Hepatocyte (in vitro differentiated cells): Measurements from ENCODE around the gene CACNG4. TPM values are rescaled to one million over a fixed set of nuclear protein-coding genes. Genes with fewer than 3 reads are reported as not detected.

Experiments used
- DNase-seq: peaks from one replicate; pipeline ENCODE4 v3.0.0-alpha.2; 2016; ENCODE audit warnings: low spot score
- H2AFZ ChIP-seq: fragments of 200-600 bp; sonication (generic); 2 replicates; pipeline ENCODE4 v1.6.0; 2016; ENCODE audit warnings: antibody characterized with exemption, mild to moderate bottlenecking
- H3K27ac ChIP-seq: fragments of 200-600 bp; sonication (generic); 2 replicates; pipeline ENCODE4 v1.5.1; 2016; ENCODE audit warnings: mild to moderate bottlenecking
- H3K27me3 ChIP-seq: fragments of 200-600 bp; sonication (generic); 2 replicates; pipeline ENCODE4 v1.6.1; 2016
- H3K36me3 ChIP-seq: fragments of 200-600 bp; sonication (generic); replicated peaks from 2 replicates; pipeline ENCODE4 v1.5.1; 2016; ENCODE audit warnings: low read depth; ENCODE audit not compliant: insufficient read depth
- H3K4me1 ChIP-seq: fragments of 200-600 bp; sonication (generic); 2 replicates; pipeline ENCODE4 v1.5.1; 2016; ENCODE audit warnings: mild to moderate bottlenecking, moderate library complexity; ENCODE audit not compliant: insufficient read depth
- H3K4me2 ChIP-seq: fragments of 200-600 bp; sonication (generic); 2 replicates; pipeline ENCODE4 v1.6.0; 2016
- H3K4me3 ChIP-seq: fragments of 200-600 bp; sonication (generic); 2 replicates; pipeline ENCODE4 v1.5.1; 2016; ENCODE audit warnings: mild to moderate bottlenecking
- H3K79me2 ChIP-seq: fragments of 200-600 bp; sonication (generic); 2 replicates; pipeline ENCODE4 v1.6.0; 2017; ENCODE audit warnings: mild to moderate bottlenecking
- H3K9me2 ChIP-seq: fragments of 200-600 bp; sonication (generic); replicated peaks from 2 replicates; pipeline ENCODE4 v1.6.0; 2017; ENCODE audit warnings: mild to moderate bottlenecking; ENCODE audit not compliant: insufficient read depth
- H3K9me3 ChIP-seq: fragments of 200-600 bp; sonication (generic); 2 replicates; pipeline ENCODE4 v1.5.1; 2016; ENCODE audit warnings: low read depth, mild to moderate bottlenecking
- H4K20me1 ChIP-seq: fragments of 200-600 bp; sonication (generic); 2 replicates; pipeline ENCODE4 v1.6.0; 2016; ENCODE audit warnings: mild to moderate bottlenecking; ENCODE audit not compliant: insufficient read depth, poor library complexity, severe bottlenecking
- CTCF ChIP-seq: fragments of 200-600 bp; sonication (generic); IDR thresholded peaks from 2 replicates; pipeline ENCODE4 v1.5.1; 2016; ENCODE audit warnings: antibody characterized with exemption, mild to moderate bottlenecking; ENCODE audit not compliant: poor library complexity
- EZH2 ChIP-seq: fragments of 200-600 bp; sonication (generic); IDR thresholded peaks from 2 replicates; pipeline ENCODE4 v1.6.1; 2016; ENCODE audit warnings: antibody characterized with exemption, mild to moderate bottlenecking, borderline replicate concordance
- EZH2phosphoT487 ChIP-seq: fragments of 200-600 bp; sonication (generic); IDR thresholded peaks from one replicate; pipeline ENCODE4 v1.6.1; 2018; ENCODE audit warnings: antibody characterized with exemption, mild to moderate bottlenecking, low read depth, moderate library complexity; ENCODE audit not compliant: unreplicated experiment, severe bottlenecking
- WGBS: methylation state at CpG from one replicate; pipeline ENCODE4 v1.1.6; 2016; ENCODE audit warnings: low lambda C conversion rate; ENCODE audit errors: missing lambda C conversion rate; 5-methylcytosine and 5-hydroxymethylcytosine counted together
- polyA plus RNA-seq: library from polyadenylated mRNA; unstranded; fragments of >200 nt; fragmentation: Nextera tagmentation; extraction: Ambion mirVana; gene quantifications from 2 replicates; pipeline ENCODE4 v1.2.1, GENCODE V29; 2016
- total RNA-seq: library from RNA; depleted of rRNA; stranded (reverse); fragments of >200 nt; gene quantifications from 2 replicates; pipeline ENCODE4 v1.2.3, GENCODE V29; 2014

Gene CACNG4
- total and polyA plus RNA-seq, 2 experiments from 2014 or later, result 3.5 to 3.9 TPM

DNA sequence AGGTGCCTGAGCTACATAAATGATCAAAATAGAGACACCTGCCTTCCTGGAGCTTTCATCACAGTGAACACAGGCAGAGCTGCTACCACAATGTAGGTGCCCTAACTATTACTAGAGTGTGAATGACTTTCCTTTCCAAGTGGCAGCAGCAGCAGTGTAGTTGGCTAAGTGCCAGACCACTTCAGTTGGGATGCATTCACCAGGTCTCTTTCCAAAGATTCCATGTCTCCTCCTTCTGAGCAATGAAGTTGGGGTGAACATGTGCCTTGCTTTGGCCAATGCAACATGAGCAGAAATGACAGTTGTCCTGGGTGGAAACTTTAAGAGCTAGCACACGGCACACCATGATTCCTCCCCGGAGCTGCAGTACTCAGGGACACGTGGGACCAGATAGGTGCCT, 23.3 kb upstream of the CACNG4 start:
- H4K20me1 ChIP-seq, result no peaks in the 10 kb centered on the region
- 95% methylated on average over 3 of the region's 3 CpGs for WGBS
- no peaks in the 10 kb centered on the region for H3K36me3 ChIP-seq
- H3K9me2 ChIP-seq, result no peaks in the 10 kb centered on the region
- DNase-seq, result no peak
- H2AFZ ChIP-seq, result no peak overlapping the region
- no peak overlapping the region for H3K4me2 ChIP-seq
- H3K27me3 ChIP-seq, result no peaks in the 10 kb centered on the region
- H3K9me3 ChIP-seq, result no peaks in the 10 kb centered on the region
- peaks cover 4% of the 10 kb centered on the region for H3K4me1 ChIP-seq
- H3K79me2 ChIP-seq, result no peaks in the 10 kb centered on the region
- no peak for TF ChIP-seq CTCF
- no peak for TF ChIP-seq EZH2phosphoT487
- TF ChIP-seq EZH2, result no peak
- H3K27ac ChIP-seq, result no peak overlapping the region
- H3K4me3 ChIP-seq, result no peak overlapping the region

DNA sequence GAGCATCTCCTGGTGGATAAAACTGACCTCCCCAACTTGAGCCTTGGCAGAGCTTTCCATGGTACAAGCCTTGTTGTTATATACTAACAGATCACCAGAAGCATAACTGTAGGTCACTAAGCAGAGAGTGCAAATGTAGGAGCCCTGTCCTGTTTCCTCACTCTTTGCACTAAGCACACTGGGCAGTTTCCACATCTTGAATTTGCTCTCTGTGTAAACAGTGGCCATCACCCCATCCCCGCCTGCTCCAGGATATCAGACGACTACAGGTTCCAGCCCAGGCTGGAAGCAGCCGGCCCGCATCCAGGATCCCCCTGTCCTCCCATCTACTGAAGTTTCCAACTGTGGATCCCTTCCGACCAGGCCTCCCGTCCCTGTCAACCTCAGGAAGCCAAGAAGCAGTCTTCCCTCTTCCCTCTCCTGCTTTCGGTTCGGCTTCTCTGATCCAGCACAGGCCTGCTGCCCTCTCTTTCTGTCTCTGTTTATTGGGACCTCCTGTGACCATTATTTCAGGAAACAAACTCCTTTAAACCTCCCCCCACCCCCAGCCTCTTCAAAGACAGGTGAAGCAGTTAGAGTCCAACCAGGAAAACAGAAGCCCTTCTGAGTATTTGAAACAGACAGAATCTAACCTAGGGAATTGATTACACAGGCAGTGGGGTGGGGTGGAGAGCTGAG, 22.6 kb upstream of the CACNG4 start:
- no peaks in the 10 kb centered on the region for H3K79me2 ChIP-seq
- TF ChIP-seq EZH2 (no peak), EZH2phosphoT487 (no peak), CTCF (no peak)
- H4K20me1 ChIP-seq, result no peaks in the 10 kb centered on the region
- no peaks in the 10 kb centered on the region for H3K27me3 ChIP-seq
- no peak overlapping the region for H3K27ac ChIP-seq
- no peak overlapping the region for H3K4me3 ChIP-seq
- H3K36me3 ChIP-seq, result no peaks in the 10 kb centered on the region
- DNase-seq, result no peak
- H3K4me1 ChIP-seq, result peaks cover 4% of the 10 kb centered on the region
- H3K4me2 ChIP-seq, result no peak overlapping the region
- no peaks in the 10 kb centered on the region for H3K9me2 ChIP-seq
- H2AFZ ChIP-seq, result no peak overlapping the region
- H3K9me3 ChIP-seq, result no peaks in the 10 kb centered on the region
- 63% methylated on average over 8 of the region's 8 CpGs for WGBS

GRCh38 chr17:66942451-66943264, 21.8 kb upstream of the CACNG4 start:
- Histone ChIP-seq H3K9me2 (no peaks in the 10 kb centered on the region), H3K4me2 (no peak overlapping the region), H3K36me3 (no peaks in the 10 kb centered on the region), H3K27me3 (no peaks in the 10 kb centered on the region), H3K4me1 (peaks cover 4% of the 10 kb centered on the region), H2AFZ (no peak overlapping the region), H3K9me3 (no peaks in the 10 kb centered on the region), H3K27ac (no peak overlapping the region), H4K20me1 (no peaks in the 10 kb centered on the region), H3K4me3 (no peak overlapping the region), H3K79me2 (no peaks in the 10 kb centered on the region)
- no peak for DNase-seq
- TF ChIP-seq CTCF (no peak), EZH2phosphoT487 (no peak), EZH2 (no peak)
- 83% methylated on average over 8 of the region's 8 CpGs for WGBS
